Eye (tissue), 1 donor: Measurements from ENCODE around the gene CTAGE9.
A peak's percentile ranks its signal among the peaks of the same experiment; 100 is the strongest.
"Not testable (repeated sequence)": the region's sequence is repeated elsewhere in the genome, so short reads cannot be mapped to it uniquely, and the experiment has no call there.

Source experiments
- DNase-seq: peaks from one replicate; pipeline ENCODE4 v3.0.0-alpha.2; 2015

The CTAGE9 gene

DNA sequence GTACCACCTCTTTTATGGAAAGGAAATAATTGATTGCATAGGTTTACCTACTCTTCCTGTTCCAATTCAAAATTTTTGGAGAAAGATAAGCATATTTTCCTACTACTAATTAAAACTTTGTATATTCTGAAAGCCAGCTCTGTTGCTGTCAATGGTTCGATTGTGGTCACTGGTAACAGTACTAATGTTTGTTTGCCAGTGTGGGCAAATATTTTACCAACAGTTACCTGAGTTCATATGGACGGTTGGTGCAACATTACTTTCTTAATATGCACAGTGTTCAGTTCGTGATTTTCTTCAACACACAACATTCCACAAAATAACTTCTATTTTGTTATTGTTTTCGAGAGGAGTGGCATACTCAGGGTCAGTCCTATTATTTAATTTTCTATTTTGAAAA lies 17.1 kb upstream of the CTAGE9 start:
- DNase-seq: no peak

DNA sequence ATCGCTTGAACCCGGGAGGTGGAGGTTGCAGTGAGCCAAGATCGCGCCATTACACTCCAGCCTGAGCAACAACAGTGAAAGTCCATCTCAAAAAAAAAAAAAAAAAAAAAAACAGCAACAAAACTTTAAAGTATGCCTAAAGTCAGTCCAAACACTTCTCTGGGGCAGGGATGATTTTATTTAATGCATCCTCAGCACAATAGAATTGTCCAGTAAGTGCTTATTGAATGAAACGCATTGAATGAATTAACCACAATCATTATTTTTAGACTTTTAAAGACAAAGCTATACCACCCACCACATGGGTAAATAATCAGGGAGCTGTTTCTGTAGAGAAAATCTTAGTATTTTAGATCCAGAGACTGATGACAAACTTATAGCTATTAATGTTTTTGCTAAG lies 16.6 kb upstream of the CTAGE9 start:
- no peak for DNase-seq

DNA sequence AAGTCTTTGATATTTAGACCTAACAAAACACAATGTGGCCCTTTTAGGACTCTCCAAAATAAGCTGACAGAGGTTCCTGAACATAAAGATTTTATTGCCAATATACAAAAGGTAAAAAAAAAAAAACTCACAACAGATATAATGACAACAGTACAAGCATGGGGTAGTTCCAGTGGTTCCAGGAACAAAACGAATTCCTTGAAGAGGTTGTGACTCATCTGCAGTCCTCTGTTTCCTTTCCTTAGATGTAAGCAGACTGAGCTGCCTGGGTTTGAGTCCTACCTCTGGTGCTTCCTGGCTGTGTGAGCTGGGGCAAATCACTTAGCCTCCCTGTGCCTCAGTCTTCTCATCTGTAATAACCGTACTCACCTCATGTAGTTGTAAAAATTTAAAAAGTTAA lies 13.3 kb upstream of the CTAGE9 start:
- DNase-seq: no peak

DNA sequence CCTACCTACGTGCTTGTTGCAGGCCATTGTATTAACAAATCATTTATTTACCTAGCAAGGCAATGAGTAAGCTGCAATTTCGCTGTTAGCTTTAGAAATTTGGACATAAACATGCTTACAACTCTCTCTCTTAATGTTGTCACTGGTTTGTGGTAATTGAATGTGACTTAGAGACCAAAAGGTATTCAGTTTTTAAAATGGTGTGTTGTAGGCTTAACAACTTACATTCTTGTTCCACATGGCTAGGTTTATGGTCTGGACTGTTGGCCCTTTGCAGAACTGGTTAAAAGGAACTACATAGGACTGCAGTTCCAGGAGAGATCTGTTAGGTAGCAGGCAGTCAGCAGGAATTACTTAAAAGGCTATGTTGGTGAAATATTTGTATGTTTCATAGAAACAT lies 10.3 kb upstream of the CTAGE9 start:
- DNase-seq: no peak

DNA sequence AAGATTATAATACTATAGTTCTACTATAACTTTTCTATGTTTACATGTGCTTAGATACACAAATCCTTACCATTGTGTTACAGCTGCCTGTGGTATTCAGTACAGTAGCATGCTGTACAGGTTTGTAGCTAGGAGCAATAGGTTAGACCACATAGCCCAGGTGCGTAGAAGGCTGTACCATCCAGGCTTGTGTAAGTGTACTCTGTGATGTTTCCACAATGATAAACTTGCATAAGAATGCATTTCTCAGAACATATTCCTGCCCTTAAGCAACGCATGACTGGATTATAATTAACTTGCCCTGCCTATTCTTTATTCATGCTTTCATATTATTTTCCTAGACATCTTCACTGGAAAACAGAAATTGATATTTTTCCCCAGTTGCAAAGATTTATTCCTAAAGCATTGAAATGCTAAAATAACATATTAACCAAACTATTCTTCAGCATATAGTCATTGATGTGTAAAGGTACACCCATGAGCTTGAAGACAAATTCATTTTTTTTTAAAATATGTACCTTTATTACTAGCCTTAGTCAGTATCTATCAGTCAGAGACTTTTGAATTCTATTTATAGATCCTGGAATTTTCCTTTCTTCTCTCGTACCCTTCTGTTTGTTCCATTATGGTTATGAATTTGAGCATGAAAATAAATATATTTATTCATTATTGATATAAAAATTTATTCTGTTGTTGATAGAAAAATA lies 7.2 kb upstream of the CTAGE9 start:
- DNase-seq: no peak

DNA sequence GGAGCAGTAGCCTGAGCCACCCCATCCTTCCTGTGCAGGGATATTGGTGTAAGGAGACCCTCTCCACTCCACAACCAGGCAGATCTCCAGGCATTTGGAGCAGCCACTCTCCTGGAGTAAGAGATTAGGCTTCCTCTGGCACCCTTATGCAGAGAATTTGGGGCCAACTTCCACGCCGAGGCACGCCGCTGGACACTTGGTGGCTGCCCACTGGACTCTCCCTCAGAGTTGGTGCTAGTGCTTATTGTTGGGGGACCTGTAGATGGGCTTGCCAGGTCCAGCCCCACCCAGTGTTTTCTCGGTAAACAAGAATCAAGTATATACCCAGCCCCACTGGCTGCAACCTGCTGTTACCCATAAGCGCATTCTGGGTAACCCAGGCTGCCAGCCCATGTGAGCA lies 4.8 kb upstream of the CTAGE9 start:
- DNase-seq: not testable (repeated sequence)

DNA sequence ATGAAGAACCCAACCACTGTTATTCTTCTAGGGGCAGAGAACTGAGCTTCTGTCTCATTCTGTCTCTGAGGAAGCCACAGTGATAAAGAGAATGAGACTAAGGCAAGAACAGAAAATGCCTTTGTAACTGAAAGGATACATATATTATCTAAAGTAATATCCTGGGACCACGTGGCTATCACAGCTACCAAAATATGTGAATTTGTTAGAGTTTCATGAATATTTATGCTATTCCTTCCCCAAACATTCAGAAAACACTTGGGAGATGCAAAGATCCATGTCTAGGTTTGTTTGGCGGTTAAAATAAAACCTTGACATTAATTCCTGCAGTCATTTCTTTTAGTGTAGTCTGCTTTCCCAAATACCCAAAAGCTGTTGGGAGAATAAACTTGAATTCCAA lies 6.9 kb downstream of the CTAGE9 start:
- DNase-seq: not testable (repeated sequence)

DNA sequence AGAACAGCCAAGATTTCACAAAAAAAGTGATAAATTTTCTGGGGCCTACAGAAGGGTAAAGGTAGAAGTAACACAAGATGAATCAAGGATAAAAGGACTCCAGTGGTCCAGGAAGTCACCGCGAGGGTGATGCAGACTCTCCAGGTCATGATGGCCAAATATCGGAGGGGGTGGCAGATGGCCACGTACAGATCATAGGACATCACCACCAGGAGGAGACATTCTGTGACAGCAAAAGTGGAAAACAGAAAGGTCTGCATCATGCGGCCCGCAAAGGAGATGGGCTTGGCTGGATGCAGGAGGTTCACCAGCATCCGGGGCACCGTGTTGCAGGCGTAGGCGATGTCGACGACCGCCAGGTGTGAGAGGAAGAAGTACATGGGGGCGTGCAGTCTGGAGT lies 10.0 kb downstream of the CTAGE9 start:
- DNase-seq: not testable (repeated sequence)

DNA sequence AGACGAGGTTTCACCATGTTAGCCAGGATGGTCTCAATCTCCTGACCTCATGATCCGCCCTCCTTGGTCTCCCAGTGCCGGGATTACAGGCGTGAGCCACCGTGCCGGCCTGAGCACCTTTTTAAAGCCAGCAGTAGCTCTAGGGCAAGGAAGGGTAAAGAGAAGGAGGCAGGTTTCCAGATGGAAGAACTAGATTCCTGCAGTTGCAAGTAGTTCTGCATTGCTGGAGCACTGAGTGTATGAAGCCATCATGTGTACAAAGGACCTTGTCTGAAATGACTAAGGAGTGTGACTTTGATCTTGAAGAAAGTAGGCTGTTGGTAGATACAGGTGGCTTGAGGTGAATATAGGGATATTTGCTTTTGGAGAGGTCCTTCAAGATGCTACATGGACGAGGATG lies 13.9 kb downstream of the CTAGE9 start:
- DNase-seq: no peak

DNA sequence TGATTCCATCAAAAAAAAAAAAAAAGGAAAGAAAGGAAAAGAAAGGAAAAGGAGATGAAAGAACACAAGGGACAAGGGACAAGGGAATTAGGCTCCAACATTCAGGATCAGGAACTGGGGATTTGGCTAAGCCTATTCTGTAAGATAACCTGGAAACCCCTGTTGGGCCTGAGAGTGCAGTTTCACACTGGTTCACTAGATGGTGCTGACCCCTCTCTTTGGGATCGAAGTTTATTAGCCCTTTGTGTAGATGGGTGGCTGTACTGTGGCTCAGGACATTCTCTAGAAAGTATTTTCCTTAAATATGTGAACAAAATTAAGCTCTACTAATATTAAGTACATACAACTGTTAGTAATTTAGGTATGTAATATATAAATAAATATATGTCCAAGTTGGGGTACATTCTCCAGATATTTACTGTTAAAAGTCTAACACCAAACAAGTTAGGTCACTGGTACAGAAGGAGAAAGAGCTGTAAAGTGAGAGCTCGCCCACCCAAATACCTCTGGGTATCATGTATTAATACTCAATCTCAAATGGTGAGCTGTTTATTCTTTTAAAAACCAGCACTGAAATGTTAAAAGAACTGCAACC lies 15.9 kb downstream of the CTAGE9 start:
- peak; percentile 86 for DNase-seq

DNA sequence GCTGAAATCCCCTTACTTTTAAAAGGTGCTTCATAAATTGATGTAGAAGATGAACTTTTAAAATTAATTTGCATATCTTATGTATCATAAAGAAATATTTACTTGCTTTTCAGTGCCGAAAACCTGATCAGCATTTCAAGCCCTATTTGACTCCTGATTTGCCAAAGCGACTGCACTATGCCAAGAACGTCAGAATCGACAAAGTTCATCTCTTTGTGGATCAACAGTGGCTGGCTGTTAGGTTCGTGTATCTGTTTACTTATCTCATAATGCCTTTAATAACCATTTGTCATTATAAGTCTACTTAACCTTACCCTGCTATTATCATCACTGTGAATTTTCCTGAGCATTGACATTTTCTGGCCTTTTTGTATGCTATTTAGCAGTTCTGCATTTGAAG lies 17.4 kb downstream of the CTAGE9 start:
- DNase-seq: no peak

DNA sequence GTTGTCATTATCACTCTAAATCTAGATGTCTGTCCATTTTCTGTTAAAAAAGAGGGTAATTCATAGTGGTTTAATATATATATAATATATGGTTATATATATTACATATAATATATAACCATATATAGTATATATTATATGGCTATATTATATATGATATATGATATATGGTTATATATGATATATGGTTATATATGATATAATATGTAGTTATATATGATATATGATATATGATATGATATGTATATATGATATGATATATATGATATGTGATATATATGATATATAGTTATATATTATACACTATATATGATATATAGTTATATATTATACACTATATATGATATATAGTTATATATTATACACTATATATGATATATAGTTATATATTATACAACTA lies 18.2 kb downstream of the CTAGE9 start:
- no peak for DNase-seq

DNA sequence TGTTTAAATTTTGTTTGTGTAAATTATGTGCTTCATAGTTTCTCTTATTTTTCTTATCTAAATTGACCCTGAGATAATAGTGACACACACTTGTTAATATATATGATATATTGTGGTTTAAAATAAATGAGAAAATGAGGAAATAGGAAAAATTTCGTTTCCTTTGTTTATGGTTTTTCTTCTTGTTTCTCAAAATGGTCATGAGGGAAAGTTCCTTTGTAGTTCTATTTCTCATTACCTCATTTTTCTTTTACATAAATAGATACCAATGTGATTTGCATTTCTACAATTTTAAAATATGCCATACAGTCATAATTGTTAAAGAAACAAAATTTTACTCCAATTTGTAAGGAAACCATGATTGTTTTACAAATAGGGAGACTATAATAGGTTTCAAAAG lies 18.8 kb downstream of the CTAGE9 start:
- DNase-seq: no peak

DNA sequence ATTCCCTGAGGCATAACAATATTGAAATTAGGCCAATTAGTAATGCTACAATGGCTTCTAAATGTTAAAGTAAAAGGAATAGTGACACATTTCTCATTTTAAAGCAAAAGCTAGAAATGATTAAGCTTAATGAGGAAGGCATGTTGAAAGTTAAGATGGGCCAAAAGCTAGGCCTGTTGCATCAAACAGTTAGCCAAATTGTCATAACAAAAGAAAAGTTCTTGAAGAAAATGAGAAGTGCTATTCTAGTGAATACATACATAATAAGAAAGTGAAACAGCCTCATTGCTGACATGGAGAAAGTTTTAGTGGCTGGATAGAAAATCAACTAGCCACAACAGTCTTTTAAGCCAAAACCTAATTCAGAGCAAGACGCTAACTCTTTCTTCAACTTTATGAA lies 22.5 kb downstream of the CTAGE9 start:
- no peak for DNase-seq

DNA sequence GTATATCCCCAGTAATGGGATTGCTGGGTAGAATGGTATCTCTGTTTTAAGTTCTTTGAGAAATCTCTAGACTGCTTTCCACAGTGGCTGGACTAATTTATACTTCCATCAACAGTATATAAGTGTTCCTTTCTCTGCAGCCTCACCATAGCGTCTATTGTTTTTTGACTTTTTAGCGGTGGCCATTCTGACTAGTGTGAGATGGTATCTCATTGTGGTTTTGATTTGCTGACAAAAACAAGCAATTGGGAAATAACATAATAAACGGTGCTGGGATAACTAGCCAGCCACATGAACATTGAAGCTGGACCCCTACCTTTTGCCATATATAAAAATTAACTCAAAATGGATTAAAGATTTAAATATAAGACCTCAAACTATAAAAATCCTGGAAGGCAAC lies 23.8 kb downstream of the CTAGE9 start:
- no peak for DNase-seq

DNA sequence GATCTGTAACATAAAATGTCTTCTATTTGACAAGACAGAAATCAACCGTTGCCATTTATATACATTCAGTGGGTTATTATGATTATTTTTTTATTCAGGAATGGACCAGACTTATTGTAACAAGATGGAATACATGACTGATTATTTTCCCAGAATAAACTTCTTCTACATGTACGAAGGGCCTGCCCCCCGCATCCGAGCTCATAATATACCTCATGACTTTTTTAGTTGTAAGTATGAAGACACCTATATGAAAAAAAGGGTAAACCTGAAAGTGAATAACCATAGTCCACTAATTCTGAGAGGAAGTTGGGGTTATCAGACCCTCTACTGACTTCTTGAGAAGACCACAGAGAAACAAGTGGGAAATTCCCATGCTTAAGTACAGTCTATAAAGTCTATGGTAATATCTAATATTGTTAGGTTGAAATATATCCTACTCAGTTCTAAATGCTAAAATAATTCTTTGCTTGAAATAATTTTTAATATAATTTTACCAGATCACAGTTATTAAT lies 25.5 kb downstream of the CTAGE9 start:
- DNase-seq: no peak

DNA sequence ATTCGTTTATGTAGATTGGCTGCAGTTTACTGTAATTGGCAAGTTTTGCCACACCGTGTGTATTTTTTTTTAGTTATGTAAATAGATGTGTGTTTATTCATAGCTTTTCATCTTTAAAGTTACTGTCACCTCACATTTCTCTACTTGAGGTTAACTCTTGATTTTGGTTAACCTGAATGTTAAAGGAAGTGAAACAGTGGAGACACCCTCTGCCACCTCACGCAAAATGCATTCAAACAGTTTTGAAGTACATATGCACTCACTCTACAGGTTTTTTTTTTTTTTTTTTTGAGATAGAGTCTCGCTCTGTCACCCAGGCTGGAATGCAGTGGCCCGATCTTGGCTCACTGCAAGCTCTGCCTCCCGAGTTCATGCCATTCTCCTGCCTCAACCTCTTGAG lies 27.3 kb downstream of the CTAGE9 start:
- DNase-seq: no peak

DNA sequence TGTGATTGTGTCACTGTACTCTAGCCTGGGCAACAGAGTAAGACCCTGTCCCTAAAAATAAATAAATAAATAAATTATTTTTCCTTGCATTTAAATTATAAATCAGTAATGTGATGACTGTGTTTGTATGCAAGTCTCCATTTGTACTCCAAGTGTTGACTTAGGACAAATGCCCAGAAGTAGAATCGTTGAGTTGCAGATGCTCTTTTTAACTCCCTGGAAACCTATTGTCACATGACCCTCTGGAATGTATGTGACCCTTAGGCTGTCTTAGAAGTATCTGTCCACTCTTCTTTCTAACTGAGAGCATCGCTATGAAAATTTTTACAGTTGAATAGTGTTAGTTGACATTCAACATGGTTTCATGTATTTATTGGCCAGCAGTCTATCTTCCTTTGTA lies 28.4 kb downstream of the CTAGE9 start:
- no peak for DNase-seq

DNA sequence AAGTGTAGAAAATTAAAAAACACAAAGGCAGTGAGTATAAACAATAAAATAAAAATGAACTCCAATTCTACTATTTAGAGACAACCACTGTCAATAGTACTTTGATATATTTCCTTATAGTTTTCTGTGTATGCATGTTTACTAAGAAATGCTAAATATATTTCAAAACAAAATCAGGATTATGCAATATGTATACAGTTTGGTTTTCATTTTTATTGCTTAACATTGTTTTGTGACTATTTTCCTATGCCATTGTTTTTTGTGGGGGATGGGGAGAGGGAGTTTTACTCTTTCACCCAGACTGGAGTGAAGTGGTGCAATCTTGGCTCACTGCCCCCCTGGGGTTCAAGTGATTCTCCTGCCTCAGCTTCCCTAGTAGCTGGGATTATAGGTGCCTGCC lies 29.2 kb downstream of the CTAGE9 start:
- no peak for DNase-seq

DNA sequence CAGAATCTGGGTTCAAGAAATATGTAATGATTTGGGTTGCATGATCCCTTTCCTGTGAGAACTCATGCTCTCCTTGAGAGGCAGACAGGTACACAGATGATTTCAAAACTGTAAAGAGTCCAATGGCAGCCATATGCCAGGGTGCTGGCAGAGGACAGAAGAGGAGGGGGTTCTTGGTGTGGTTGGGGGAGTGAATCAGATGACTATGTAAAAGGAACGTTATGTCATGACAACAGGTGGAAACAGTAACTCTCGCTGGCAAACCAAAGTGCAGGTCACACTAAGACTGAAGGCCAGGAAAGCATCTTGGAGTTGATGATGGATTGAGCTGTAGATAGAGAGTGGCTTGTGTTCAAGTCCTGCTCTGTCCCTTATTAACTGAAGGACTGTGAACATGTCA lies 29.9 kb downstream of the CTAGE9 start:
- no peak for DNase-seq

DNA sequence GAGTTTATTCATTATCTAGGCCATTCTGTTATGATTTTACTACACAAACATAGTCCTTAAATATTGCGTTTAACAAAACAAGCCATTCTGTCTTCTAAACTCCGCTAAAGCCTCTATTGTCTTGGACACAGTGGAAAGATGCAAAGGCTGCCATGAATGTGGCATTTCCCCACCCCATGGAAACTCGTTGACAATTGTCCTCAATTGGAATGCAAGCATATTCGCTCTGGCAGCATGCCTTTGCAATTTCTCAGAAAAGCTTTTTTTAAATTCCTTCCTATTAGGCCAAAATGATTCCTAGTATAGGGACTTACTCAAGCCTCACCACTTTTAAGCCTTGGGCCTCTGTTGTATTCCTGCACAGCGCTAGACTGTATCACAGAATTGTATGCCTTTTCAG lies 32.4 kb downstream of the CTAGE9 start:
- DNase-seq: no peak

DNA sequence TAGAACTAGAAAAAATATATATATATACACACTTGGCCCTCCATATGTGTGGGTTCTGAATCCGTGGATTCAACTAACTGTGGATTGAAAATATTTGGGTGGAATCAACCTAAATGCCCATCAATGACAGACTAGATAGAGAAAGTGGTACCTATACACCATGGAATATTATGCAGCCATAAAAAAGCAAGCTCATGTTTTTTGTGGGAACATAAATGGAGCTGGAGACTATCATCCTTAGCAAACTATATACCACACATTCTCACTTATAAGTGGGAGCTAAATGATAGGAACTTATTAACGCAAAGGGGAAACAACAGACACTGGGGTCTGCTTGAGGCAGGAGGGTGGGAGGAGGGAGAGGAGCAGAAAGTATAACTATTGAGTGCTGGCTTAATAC lies 37.6 kb downstream of the CTAGE9 start:
- DNase-seq: no peak

DNA sequence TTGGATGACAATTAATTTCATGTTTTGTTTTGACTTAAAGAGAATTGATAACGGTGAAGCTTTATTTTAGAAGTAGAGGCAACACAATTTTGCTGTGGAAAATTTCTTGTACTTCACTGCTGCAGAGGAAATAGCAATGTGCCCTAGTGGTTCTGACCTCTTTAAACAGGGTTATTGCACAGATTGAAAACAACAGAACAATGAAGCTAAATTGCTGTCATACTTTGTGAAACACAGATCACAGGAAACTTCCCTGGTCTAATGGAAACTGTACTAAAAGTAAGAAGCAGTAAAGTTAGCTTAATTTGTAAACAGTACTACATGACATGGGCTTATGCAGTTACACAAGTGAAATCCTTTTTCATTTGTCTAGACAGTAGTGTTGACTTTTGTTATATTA lies 40.9 kb downstream of the CTAGE9 start:
- DNase-seq: peak; percentile 3

DNA sequence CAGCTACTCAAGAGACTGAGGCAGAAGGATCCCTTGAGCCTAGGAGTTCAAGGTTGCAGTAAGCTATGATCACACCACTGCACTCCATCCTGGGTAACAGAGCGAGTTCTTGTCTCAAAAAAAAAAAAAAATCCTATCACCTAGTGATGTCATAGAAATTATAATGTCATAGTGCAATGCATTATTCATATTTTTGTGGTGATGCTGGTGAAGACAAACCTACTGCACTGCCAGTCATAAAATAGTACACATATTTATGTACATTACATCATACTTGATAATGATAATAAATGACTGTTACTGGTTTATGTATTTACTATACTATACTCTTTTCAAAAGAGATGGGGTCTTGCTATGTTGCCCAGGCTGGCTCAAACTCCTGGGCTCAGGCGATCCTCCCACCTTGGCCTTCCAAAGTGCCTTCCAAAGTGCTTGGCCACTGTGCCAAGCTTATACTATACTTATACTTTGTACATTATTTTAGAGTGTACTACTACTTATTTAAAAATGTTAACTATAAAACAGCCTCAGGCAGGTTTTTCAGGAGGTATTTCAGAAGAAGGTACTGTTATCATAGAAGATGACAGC lies 47.1 kb downstream of the CTAGE9 start:
- DNase-seq: no peak

DNA sequence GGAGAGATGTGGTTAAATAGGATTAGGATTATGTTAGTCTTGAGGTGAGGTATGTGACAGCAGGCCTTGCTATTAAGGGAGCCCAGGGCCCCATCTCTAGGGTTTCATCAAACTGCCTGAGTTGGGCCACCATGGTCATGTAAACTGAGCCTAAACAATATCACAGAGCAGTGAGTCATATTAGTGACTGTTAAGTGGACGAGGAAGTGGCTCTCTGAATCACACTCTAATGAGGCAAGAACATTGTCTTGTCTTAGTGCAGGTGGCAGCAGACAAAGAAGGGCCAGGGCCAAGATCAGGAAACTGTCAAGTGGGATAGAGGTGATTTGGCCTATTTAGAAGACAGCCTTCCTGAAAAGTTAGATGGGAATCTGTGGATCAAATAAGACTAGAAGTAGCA lies 50.6 kb downstream of the CTAGE9 start:
- DNase-seq: no peak
